ENCODE data around the gene SLC15A4.

GRCh38 chr12:128792398-128792797, 31.4 kb downstream of the SLC15A4 start:
- no peak for TF ChIP-seq MAFK (conservative IDR thresholded peaks at IDR 0.05 in 1 of 2, IDR thresholded peaks at IDR 0.05 in 1 of 2; ENCODE audit: low read length in 2 of 2)
- TF ChIP-seq ZNF274 (CRISPR knock-in tag; IDR thresholded peaks at IDR 0.05) = no peak
- no peak for TF ChIP-seq NRL (CRISPR knock-in tag; IDR thresholded peaks at IDR 0.05; ENCODE audit: borderline replicate concordance)
